Spleen (tissue), 7 donors: ENCODE results near the gene SPATA3.

Source experiments
- POLR2A ChIP-seq, 3 donors: fragments of 450-650 bp; IDR thresholded peaks; one replicate each; pipeline ENCODE4 v1.5.1; 2017; ENCODE audit warnings: antibody characterized with exemption in 3 of 3, mild to moderate bottlenecking in 1 of 3
- POLR2AphosphoS5 ChIP-seq, 3 donors: sonication (generic); formaldehyde crosslinking; IDR thresholded peaks; one replicate each; pipeline ENCODE4 v1.5.1; 2017; ENCODE audit warnings: antibody characterized with exemption in 3 of 3
- TF ChIP-seq, protein P1 (sequence below), 11 experiments: fragments of 200-600 bp in 7 of 11; fragments of 450-650 bp in 4 of 11; sonication (generic) in 4 of 11; IDR thresholded peaks in 8 of 11; conservative IDR thresholded peaks in 3 of 11; 1 replicate in 7 of 11; 2 replicates in 4 of 11; pipeline versions ENCODE4 v1.4.0 to v1.8.0; 2016 to 2021; ENCODE audit warnings: antibody characterized with exemption in 11 of 11, inconsistent platforms in 4 of 11, mild to moderate bottlenecking in 1 of 11
- donor health status: DM: no; HTN: no; CAD: no; lungs with moderate emphysema.
- donor health status: DM: no; HTN: no; CAD: no.
- donor health status: DM: no; HTN: no; CAD: no.

DNA sequence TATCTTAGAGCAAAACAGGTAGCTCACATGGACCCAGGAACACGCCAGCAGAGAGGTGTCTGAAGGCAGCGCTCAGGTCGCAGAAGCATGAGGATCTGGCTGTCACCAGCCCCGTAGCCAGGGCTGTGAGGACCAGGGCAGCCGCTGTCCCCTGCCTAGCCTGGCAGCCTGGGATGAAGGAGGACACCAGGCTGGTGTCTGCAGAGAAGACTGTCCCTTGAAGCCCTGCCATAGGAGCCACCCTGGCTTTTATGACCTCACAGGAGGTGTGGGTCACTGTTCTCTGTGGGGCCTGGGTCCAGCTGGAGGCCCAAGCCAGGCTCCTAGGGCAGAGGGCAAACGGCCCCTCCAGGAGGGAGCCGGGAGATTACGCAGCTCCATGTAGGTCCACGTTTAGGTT, at the start of gene SPATA3:
- TF ChIP-seq, protein P1, sequence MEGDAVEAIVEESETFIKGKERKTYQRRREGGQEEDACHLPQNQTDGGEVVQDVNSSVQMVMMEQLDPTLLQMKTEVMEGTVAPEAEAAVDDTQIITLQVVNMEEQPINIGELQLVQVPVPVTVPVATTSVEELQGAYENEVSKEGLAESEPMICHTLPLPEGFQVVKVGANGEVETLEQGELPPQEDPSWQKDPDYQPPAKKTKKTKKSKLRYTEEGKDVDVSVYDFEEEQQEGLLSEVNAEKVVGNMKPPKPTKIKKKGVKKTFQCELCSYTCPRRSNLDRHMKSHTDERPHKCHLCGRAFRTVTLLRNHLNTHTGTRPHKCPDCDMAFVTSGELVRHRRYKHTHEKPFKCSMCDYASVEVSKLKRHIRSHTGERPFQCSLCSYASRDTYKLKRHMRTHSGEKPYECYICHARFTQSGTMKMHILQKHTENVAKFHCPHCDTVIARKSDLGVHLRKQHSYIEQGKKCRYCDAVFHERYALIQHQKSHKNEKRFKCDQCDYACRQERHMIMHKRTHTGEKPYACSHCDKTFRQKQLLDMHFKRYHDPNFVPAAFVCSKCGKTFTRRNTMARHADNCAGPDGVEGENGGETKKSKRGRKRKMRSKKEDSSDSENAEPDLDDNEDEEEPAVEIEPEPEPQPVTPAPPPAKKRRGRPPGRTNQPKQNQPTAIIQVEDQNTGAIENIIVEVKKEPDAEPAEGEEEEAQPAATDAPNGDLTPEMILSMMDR (IDR thresholded peaks at IDR 0.05 in 8 of 11, conservative IDR thresholded peaks at IDR 0.05 in 3 of 11): no peak
- TF ChIP-seq POLR2A (IDR thresholded peaks at IDR 0.05) (no peak), POLR2AphosphoS5 (IDR thresholded peaks at IDR 0.05) (no peak)
